Caki2 (cell line): ENCODE results near the gene CARD9. TPM values are rescaled to one million over a fixed set of nuclear protein-coding genes. Genes with fewer than 3 reads are reported as not detected.

Experiments
- DNase-seq: peaks from one replicate; pipeline ENCODE4 v3.0.0-alpha.2; 2015; ENCODE audit warnings: low read depth
- in situ Hi-C: cut with HindIII; loops from 2 replicates; pipeline ENCODE4 v1.10.0; 2016; ENCODE audit warnings: low sequenced_read_pairs, low pct_unique_long_range_greater_than_20kb, mixed read lengths
- total RNA-seq: library from RNA; depleted of rRNA; stranded (reverse); fragments of >200 nt; shearing (Covaris generic); gene quantifications from 2 replicates; pipeline ENCODE4 v1.2.3, GENCODE V29; 2014; ENCODE audit warnings: low replicate concordance

Gene CARD9
- total RNA-seq, 1 experiment from 2014 or later: 2.7 TPM

DNA sequence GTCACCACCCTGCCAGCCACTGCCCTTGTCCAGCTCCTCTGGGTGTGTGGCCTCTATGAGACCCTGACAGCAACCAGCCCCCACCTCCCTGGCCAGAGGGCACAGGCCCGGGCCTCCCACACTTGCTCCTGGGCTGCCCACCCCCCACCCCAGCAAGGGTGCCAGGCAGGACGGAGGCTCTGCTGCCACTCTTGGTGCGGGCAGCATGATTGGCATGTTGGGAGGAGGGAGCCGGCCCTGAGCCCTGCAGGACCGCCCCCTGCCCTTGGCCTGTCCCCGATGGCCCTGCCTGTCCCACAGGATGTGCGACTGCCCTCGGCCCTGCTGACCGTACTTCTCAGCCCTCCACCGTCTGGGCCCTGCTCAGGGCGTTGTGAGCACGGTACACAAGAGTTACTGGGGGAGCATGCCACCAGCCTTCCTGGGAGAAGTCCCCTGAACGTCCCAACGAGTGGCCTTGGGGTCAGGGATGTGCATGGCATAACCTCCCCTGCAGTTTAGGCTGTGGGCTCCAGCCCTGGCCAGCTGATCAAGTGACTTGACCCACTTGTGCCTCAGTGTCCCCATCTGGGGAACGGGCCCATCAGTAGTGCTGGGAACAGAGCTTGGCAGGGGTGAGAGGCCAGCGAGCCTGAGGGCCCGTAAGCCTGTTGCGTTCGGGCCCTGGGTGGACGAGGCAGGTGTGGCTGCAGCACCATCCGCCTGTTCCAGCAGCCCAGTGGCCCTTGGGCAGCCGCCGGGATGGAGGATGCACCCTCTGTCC is 30.2 kb downstream of the CARD9 start:
- in situ Hi-C loops: no loop called here
- DNase-seq: no peak

GRCh38 chr9:136342181-136343120 is 31.0 kb downstream of the CARD9 start:
- in situ Hi-C loops: no loop called here
- no peak for DNase-seq

DNA sequence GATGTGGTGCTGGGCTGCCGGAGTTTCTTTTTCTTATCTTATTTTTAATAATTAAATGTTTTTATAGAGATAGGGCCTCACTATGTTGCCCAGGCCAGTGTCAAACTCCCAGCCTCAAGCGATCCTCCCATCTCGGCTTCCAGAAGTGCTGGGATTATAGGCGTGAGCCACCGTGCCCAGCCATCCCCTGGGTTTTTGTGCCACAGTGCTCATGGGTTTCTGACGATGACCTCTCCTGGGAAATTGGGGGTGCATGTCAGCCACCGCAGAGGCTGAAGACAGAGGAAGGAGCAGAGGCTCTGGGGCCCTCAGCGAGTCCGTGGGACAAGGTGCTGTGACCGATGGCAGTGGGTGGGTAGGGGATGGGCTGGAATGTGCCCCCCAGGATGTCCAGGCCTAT is 31.7 kb downstream of the CARD9 start:
- DNase-seq: no peak
- in situ Hi-C loops: no loop called here

DNA sequence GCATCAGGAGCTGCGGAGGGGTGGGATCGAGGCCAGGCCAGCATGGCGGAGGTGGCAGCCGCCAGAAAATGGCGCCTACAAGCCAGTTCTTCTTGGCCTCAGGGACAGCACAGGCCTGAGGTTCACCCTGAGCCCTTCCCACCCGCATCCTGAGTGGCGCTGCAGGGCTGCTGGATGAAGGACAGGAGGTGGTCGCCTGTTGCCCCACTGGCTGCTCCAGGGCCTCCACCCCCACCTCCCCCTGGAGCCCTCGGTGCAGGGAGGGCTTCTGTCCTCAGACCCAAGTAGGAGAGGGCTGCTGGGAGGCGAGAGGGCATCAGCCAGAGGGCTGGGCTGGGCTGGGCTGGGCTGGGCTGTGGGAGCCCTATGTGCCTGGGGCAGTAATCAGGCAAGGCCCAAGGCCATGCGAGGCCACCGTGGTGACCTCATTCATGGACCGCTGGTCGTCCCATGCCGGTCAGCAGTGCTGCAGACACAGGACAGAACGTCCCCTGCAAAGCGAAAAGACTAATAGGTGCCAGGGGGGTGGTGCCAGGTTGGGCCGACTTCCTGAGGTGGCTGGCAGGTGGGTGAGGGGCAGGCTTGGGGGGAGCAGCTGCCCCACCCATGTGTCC is 32.3 kb downstream of the CARD9 start:
- in situ Hi-C loops: no loop called here
- no peak for DNase-seq

DNA sequence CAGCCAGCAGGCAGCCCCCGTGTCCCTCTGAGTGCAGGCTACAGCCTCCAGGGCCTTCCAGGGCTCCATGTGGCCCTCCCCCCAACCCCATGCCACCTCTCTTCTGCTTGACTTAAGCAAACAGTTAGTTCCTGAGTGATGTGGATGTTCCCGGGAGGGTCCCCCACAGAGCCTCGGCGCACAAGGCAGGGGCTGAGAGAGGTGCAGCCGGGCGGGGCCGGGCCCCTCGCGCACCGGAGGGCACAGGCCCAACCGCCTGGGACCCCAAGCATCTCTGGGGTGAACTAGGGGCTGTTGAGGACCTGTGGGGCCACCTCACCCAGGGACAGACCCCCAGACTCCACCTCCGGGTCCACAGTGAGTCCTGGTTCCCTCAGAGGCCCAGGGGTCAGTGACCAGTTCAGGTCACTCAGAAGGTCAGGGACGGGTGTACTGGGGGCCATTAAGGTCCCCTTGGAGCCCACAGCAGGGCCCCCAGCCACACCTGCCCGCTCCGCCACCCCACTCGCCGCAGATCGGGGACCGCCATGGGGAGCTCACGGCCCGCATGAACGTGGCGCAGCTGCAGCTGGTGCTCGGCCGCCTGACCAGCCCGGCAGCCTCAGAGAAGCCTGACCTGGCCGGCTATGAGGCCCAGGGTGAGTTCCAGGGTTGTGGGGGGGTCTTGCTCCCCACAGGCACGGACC is 33.0 kb downstream of the CARD9 start:
- no peak for DNase-seq
- in situ Hi-C loops: no loop called here

- DNase-seq: no peak
- in situ Hi-C loops: no loop called here
Measured at GRCh38 chr9:136339958-136340310, 33.5 kb downstream of the CARD9 start.

- in situ Hi-C loops: no loop called here
- peak; percentile 26 for DNase-seq
Measured at GRCh38 chr9:136339173-136339957, 34.1 kb downstream of the CARD9 start.

GRCh38 chr9:136338511-136338910 is 35.0 kb downstream of the CARD9 start:
- DNase-seq: no peak
- in situ Hi-C loops: no loop called here

DNA sequence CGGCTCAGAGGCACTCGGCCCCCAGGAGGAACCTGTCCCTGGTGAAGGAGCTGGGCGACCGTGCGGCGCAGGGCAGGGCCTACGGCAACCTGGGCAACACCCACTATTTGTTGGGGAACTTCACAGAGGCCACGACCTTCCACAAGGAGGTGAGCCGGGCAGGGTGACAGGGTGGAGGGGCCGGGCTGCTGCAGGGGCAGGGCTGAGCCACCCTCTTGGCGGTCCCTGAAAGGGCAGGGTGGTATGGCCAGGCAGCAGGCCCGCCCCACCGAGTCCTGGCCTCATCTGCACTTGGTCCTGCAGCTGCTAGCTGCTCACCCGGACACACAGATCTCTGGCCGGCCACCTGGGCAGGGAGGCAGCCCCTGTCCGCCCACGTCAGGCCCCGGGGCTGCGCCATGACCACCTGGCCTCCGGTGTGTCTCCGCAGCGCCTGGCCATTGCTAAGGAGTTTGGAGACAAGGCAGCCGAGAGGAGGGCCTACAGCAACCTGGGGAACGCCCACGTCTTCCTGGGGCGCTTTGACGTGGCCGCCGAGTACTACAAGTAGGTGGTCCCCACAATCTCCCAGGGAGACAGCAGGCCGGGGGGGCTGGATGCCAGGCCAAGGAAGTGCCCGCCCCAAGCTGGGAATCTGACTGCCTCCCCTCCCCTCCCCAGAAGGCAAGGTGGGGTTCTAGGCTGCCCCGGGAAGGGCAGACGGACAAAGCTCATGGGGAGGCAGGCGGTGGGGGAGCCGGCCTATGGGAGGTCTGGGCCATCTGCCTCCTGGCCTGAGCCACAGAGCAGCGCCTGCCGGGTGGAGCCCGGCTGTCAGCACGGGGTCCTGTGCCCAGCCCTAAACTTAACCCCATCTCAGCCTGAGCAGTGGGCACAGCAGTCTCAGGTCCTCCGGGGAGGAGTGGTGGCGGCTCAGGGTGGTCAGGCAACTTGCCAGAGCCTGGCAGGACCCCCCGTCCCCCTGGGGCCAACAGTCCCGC is 35.8 kb downstream of the CARD9 start:
- DNase-seq: no peak
- in situ Hi-C loops: no loop called here

- DNase-seq: no peak
- in situ Hi-C loops: no loop called here
Measured at GRCh38 chr9:136336881-136337280, 36.6 kb downstream of the CARD9 start.

DNA sequence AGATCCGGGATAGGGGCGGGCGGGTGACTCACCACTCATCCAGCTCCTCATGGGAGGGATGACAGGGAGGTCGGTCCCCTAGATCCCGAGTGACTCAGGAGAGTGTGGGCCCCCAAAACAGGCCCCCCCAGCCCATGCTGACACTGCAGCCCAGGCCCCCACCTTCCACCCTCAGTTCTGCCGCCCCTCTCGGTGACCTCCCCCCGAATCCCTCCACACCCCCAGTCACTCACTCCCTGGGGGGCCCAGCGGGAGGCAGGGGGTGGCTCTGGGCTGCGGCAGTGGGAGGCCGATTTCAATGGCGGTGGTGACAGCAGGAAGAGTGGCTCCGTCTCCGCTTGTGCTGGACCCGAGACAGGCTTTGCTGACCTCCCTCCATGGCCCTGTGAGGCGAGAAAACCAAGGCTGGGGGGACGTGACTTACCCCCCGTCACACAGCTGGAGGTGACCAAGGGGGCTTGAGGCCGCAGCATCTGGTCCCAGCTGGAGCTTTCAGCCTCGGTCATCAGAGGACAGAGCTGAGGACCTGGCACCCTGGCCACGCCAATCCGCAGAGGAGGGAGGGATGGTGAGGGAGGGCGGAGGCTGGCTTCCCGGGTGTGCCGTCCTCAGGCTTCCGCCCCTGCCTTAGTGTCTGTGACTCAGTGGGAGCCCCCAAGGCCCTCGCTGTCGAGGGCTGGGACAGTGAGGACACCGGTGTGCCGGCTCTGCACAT is 37.2 kb downstream of the CARD9 start:
- in situ Hi-C loops: no loop called here

GRCh38 chr9:136335296-136336155 is 37.9 kb downstream of the CARD9 start:
- in situ Hi-C loops: no loop called here
- no peak for DNase-seq

More for the DNA sequence above, 37.2 kb downstream of the CARD9 start:
- no peak for DNase-seq

- in situ Hi-C loops: no loop called here
- no peak for DNase-seq
Measured at GRCh38 chr9:136334541-136334940, 38.9 kb downstream of the CARD9 start.

- in situ Hi-C loops: no loop called here
- DNase-seq: no peak
Measured at GRCh38 chr9:136333486-136333885, 40.0 kb downstream of the CARD9 start.

GRCh38 chr9:136333045-136333444 is 40.4 kb downstream of the CARD9 start:
- DNase-seq: no peak
- in situ Hi-C loops: no loop called here
